NCI-H748 (cell line): Measurements from ENCODE around the gene ST3GAL2.

Source experiments
- DNase-seq: peaks from one replicate; lab custom pipeline; 2025; ENCODE audit not compliant: unreplicated experiment; lab: John Stamatoyannopoulos, UW

ST3GAL2 gene

GRCh38 chr16:70438969-70439862, at the start of gene ST3GAL2:
TSS of gene ST3GAL2 (minus strand) at chr16:70439100. CDS start at chr16:70398530, 40,570 bp downstream.
- DNase-seq, result peak; percentile 92

GRCh38 chr16:70484867-70485266, 46.0 kb upstream of the ST3GAL2 start:
- DNase-seq, result no peak

GRCh38 chr16:70483426-70483825, 44.5 kb upstream of the ST3GAL2 start:
- DNase-seq, result no peak

GRCh38 chr16:70482624-70483023, 43.7 kb upstream of the ST3GAL2 start:
- DNase-seq, result no peak

- no peak for DNase-seq
Observed at GRCh38 chr16:70481929-70482536, 43.1 kb upstream of the ST3GAL2 start.

- DNase-seq, result no peak
Observed at GRCh38 chr16:70480127-70481105, 41.5 kb upstream of the ST3GAL2 start.

GRCh38 chr16:70478912-70479341, 40.0 kb upstream of the ST3GAL2 start:
- no peak for DNase-seq

DNA sequence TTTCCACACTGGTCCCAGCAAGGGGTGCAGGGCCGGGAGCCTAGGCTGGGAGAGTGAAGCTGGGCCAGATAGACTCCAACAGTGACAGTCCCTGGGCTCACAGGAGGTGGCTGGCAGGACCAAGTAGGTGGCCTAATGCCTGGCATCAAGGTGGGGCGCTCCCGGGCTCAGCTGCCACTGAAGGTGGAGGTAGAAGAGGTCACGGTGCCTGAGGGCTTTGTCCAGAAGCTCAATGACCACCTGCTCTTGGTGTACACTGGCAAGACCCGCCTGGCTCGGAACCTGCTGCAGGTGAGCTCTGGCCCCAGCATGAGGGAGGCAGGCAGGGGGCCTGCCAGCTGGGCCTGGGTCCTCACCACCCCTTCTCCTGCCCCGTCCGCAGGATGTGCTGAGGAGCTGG, 39.3 kb upstream of the ST3GAL2 start:
- no peak for DNase-seq

DNA sequence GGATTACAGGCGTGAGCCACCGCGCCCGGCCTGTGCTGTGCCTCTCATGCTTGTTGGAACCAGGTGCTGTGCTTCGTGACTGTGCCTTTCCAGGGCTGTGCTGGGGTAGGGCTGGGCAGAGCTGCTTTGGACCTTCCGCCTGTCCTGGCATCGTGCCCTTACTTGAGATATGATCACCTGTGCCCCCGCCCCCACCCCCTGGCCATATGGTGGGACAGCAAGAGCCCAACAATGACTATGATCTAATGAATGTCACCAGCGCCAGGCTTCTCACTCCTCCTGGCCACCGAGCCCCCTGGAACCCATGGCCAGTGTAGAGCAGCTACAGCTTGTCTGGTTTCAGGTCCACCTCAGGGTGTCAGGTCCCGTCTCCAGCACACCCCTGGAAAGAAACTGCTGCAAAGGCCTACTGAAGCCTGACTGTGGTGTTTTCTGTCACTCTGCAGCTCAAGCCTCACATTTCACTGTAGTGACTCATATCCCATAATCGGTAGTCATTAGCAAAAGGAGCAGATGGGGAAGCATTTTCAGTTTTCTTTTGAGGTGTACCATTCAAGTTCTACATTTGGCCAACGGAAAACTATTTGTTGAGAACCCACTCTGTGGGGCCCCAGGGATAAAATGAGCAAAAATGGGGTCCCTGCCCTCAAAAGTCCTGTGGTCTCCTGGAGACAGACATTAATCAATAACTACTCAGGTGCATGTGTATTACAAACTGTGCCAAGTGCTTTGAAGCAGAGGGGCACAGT, 37.5 kb upstream of the ST3GAL2 start:
- DNase-seq, result no peak

- DNase-seq, result no peak
Observed at GRCh38 chr16:70475054-70475871, 36.4 kb upstream of the ST3GAL2 start.

GRCh38 chr16:70474320-70475053, 35.6 kb upstream of the ST3GAL2 start:
- no peak for DNase-seq

GRCh38 chr16:70473446-70474319, 34.8 kb upstream of the ST3GAL2 start:
- no peak for DNase-seq

GRCh38 chr16:70472786-70473433, 34.0 kb upstream of the ST3GAL2 start:
- DNase-seq, result no peak

GRCh38 chr16:70470927-70471341, 32.0 kb upstream of the ST3GAL2 start:
- no peak for DNase-seq

GRCh38 chr16:70470141-70470926, 31.4 kb upstream of the ST3GAL2 start:
- no peak for DNase-seq

DNA sequence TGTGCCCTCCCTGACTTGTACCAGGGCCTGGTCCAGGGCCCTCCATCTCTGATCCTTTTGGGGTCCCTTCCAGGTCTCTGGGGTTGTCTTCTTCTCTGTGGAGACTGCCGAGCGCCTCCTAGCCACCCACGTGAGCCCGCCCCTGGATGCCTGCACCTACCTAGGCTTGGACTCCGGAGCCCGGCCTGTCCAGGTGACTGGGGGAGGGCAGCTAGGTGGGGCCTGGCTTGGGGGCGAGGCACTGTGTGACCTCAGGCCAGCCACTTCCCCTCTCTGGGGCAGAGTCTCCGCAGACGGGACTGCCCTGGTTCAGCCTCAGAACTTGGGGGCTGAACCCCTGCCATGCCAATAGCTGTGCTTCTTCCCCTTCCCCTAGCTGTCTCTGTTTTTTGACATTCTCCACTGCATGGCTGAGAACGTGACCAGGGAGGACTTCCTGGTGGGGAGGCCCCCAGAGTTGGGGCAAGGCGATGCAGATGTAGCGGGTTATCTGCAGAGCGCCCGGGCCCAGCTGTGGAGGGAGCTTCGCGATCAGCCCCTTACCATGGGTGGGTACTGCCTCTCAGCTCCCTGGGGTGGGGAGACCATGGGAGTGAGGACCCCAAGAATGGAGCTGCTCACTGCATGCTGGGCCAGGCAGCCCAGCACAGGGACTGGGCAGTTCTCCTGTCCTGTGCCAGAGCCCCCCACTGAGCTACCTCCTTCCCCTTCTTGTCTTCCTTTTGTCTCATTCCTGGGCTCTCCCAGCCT, 30.1 kb upstream of the ST3GAL2 start:
- DNase-seq, result no peak
